Fibroblast of lung (primary cell): ENCODE data around the gene FCMR.

ENCODE experiments used
- EZH2 ChIP-seq: IDR thresholded peaks from 2 replicates; pipeline ENCODE4 v1.5.1; 2012; ENCODE audit warnings: low read length, control low read depth, mild to moderate bottlenecking; ENCODE audit errors: missing control alignments
- TF ChIP-seq, protein P1 (sequence below), 2 donors: IDR thresholded peaks in 1 of 2; conservative IDR thresholded peaks in 1 of 2; 1 replicate in 1 of 2; 2 replicates in 1 of 2; pipeline ENCODE4 v1.5.1; 2011 to 2012; ENCODE audit warnings: low read length in 2 of 2, control low read depth in 1 of 2, inconsistent platforms in 1 of 2, low read depth in 1 of 2, mild to moderate bottlenecking in 1 of 2

DNA sequence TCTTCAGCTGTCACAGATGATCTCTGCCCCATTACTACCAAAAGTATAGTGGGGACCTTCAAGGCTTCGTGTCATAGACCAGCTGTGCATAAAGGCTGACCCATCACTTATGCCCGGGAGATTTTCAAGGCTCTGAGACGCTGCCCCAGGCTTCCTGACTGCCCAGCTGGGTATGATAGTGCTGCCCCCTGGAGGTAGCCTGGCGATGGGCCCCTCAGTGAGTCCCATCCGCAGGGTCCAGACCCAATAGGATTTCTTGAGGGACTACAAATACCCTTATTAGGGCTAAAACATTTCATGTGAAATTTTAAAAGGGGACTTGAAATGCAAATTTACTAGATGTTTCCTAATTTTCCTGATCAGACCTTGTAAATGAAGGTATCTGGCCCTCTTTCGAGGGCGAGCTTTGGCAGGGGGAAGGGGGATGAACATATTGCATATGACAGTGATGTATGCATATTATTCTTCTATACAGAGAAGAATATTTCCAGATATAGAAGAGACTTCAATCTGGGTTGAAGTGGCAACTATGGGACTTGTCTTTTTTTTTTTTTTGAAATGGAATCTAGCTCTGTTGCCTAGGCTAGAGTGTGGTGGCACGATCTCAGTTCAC is 11.7 kb upstream of the FCMR start:
- TF ChIP-seq, protein P1, sequence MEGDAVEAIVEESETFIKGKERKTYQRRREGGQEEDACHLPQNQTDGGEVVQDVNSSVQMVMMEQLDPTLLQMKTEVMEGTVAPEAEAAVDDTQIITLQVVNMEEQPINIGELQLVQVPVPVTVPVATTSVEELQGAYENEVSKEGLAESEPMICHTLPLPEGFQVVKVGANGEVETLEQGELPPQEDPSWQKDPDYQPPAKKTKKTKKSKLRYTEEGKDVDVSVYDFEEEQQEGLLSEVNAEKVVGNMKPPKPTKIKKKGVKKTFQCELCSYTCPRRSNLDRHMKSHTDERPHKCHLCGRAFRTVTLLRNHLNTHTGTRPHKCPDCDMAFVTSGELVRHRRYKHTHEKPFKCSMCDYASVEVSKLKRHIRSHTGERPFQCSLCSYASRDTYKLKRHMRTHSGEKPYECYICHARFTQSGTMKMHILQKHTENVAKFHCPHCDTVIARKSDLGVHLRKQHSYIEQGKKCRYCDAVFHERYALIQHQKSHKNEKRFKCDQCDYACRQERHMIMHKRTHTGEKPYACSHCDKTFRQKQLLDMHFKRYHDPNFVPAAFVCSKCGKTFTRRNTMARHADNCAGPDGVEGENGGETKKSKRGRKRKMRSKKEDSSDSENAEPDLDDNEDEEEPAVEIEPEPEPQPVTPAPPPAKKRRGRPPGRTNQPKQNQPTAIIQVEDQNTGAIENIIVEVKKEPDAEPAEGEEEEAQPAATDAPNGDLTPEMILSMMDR (conservative IDR thresholded peaks at IDR 0.05 in 1 of 2, IDR thresholded peaks at IDR 0.05 in 1 of 2; ENCODE audit: low read depth in 1 of 2, low read length in 2 of 2) = peak; percentile 35 to 50
- TF ChIP-seq EZH2 = no peak
